Measurements from ENCODE around the gene ZNF593.

ZNF593 gene

GRCh38 chr1:26169669-26170471, at the start of gene ZNF593:
ZNF593 (plus strand) TSS chr1:26169908; CDS start chr1:26169984, 76 bp downstream.
- peak; percentile 92 for DNase-seq

GRCh38 chr1:26121854-26122773, 47.6 kb upstream of the ZNF593 start:
- no peak for DNase-seq

GRCh38 chr1:26122988-26123973, 46.4 kb upstream of the ZNF593 start:
- peak; percentile 48 for DNase-seq

GRCh38 chr1:26124418-26125331, 45.0 kb upstream of the ZNF593 start:
- no peak for DNase-seq

- DNase-seq, result no peak
Measured at GRCh38 chr1:26125382-26125781, 44.3 kb upstream of the ZNF593 start.

GRCh38 chr1:26125946-26126320, 43.8 kb upstream of the ZNF593 start:
- no peak for DNase-seq

GRCh38 chr1:26126321-26127084, 43.2 kb upstream of the ZNF593 start:
- no peak for DNase-seq

GRCh38 chr1:26127235-26128163, 42.2 kb upstream of the ZNF593 start:
- no peak for DNase-seq

- no peak for DNase-seq
Measured at GRCh38 chr1:26129778-26130177, 39.9 kb upstream of the ZNF593 start.

GRCh38 chr1:26130695-26131094, 39.0 kb upstream of the ZNF593 start:
- no peak for DNase-seq

- DNase-seq, result no peak
Measured at GRCh38 chr1:26132128-26132833, 37.4 kb upstream of the ZNF593 start.

- DNase-seq, result no peak
Measured at GRCh38 chr1:26132834-26133167, 36.9 kb upstream of the ZNF593 start.

- no peak for DNase-seq
Measured at GRCh38 chr1:26134466-26134865, 35.2 kb upstream of the ZNF593 start.

- DNase-seq, result no peak
Measured at GRCh38 chr1:26138974-26139558, 30.6 kb upstream of the ZNF593 start.

- DNase-seq, result no peak
Measured at GRCh38 chr1:26142159-26142558, 27.5 kb upstream of the ZNF593 start.

- peak; percentile 79 for DNase-seq
Measured at GRCh38 chr1:26145041-26145959, 24.4 kb upstream of the ZNF593 start.

GRCh38 chr1:26145960-26146294, 23.8 kb upstream of the ZNF593 start:
- no peak for DNase-seq

- no peak for DNase-seq
Measured at GRCh38 chr1:26148887-26149286, 20.8 kb upstream of the ZNF593 start.

Measured in EL (cell line).